GM12891 (cell line): Measurements from ENCODE around the gene SRF.

ENCODE experiments used
- DNase-seq: peaks from one replicate; pipeline ENCODE4 v3.0.0; 2011; ENCODE audit warnings: low spot score; ENCODE audit not compliant: insufficient read length
- FAIRE-seq: peaks from 2 replicates; lab custom pipeline; 2011; peaks lifted over from hg19 to GRCh38; lab: Jason Lieb, UNC
- PAX5 ChIP-seq: IDR thresholded peaks from 2 replicates; pipeline ENCODE4 v1.6.1; 2011; ENCODE audit warnings: low read length, moderate library complexity, mild to moderate bottlenecking; ENCODE audit not compliant: insufficient read depth, severe bottlenecking
- POLR2A ChIP-seq: IDR thresholded peaks from 2 replicates; pipeline ENCODE4 v1.6.1; 2011; ENCODE audit warnings: low read depth, low read length, control low read depth
- POLR2AphosphoS5 ChIP-seq: IDR thresholded peaks from 2 replicates; pipeline ENCODE4 v1.6.1; 2011; ENCODE audit warnings: low read depth, low read length, control low read depth
- POU2F2 ChIP-seq: IDR thresholded peaks from 2 replicates; pipeline ENCODE4 v1.6.1; 2011; ENCODE audit warnings: low read depth, mild to moderate bottlenecking, control low read depth, low read length, moderate library complexity
- SPI1 ChIP-seq: IDR thresholded peaks from 2 replicates; pipeline ENCODE4 v1.6.1; 2011; ENCODE audit warnings: low read depth, low read length, control low read depth
- TAF1 ChIP-seq: IDR thresholded peaks from 2 replicates; pipeline ENCODE4 v1.6.1; 2011; ENCODE audit warnings: low read depth, low read length, control low read depth

The SRF gene

GRCh38 chr6:43147691-43148477 is 23.2 kb upstream of the SRF start:
- FAIRE-seq = no peak
- no peak for TF ChIP-seq PAX5
- TF ChIP-seq TAF1 = no peak
- no peak for TF ChIP-seq SPI1
- TF ChIP-seq POU2F2 = no peak
- no peak for TF ChIP-seq POLR2A
- TF ChIP-seq POLR2AphosphoS5 = no peak
- DNase-seq = no peak

GRCh38 chr6:43149265-43149664 is 21.8 kb upstream of the SRF start:
- TF ChIP-seq POLR2AphosphoS5 = no peak
- TF ChIP-seq POLR2A = no peak
- no peak for TF ChIP-seq TAF1
- no peak for TF ChIP-seq PAX5
- TF ChIP-seq SPI1 = no peak
- no peak for FAIRE-seq
- DNase-seq = no peak

GRCh38 chr6:43150051-43150751 is 20.9 kb upstream of the SRF start:
- DNase-seq = no peak
- no peak for TF ChIP-seq POU2F2
- TF ChIP-seq SPI1 = no peak
- no peak for TF ChIP-seq PAX5
- TF ChIP-seq POLR2AphosphoS5 = no peak
- FAIRE-seq = no peak

GRCh38 chr6:43159599-43159998 is 11.5 kb upstream of the SRF start:
- TF ChIP-seq POLR2A (no peak), SPI1 (no peak), POLR2AphosphoS5 (no peak), POU2F2 (no peak), PAX5 (no peak), TAF1 (no peak)
- DNase-seq (no peak), FAIRE-seq (no peak)

GRCh38 chr6:43163899-43164298 is 7.2 kb upstream of the SRF start:
- FAIRE-seq (no peak), DNase-seq (no peak)
- TF ChIP-seq TAF1 (no peak), POLR2AphosphoS5 (no peak), POU2F2 (no peak), POLR2A (no peak), PAX5 (no peak), SPI1 (no peak)

- no peak for DNase-seq
- TF ChIP-seq POLR2AphosphoS5 (no peak), TAF1 (0 out of 2 replicates have a peak, but pooled peaks have one; percentile 10)
Measured at GRCh38 chr6:43170417-43170930, 595 bp upstream of the SRF start.

GRCh38 chr6:43171707-43172103 is 636 bp downstream of the SRF start:
- DNase-seq (no peak), FAIRE-seq (no peak)

More at GRCh38 chr6:43170417-43170930, 595 bp upstream of the SRF start:
- FAIRE-seq = no peak

GRCh38 chr6:43172104-43173007 is 1.3 kb downstream of the SRF start:
- peak; percentile 16 for FAIRE-seq
- TF ChIP-seq PAX5 (no peak), SPI1 (peak; percentile 67)
- DNase-seq = no peak

More at GRCh38 chr6:43171707-43172103, 636 bp downstream of the SRF start:
- TF ChIP-seq TAF1 = no peak

- FAIRE-seq = no peak
- TF ChIP-seq PAX5 = no peak
- TF ChIP-seq POLR2AphosphoS5 = no peak
- no peak for TF ChIP-seq POLR2A
- TF ChIP-seq TAF1 = no peak
- no peak for TF ChIP-seq POU2F2
- TF ChIP-seq SPI1 = no peak
- no peak for DNase-seq
Measured at GRCh38 chr6:43173591-43174262, 2.7 kb downstream of the SRF start.
